A549 (cell line): ENCODE measurements around the gene SLC19A3. TPM values are rescaled to one million over a fixed set of nuclear protein-coding genes. Genes with fewer than 3 reads are reported as not detected.

Experiments used
- ATAC-seq, 2 experiments: fragments of 200-7000 bp in 1 of 2; fragments of >200 bp in 1 of 2; cut with Nextera tagmentation in 1 of 2; cut with Tn5 transposase in 1 of 2; 3 replicates each; pipeline versions ENCODE4 v1.8.0 to v1.9.1; 2018 to 2020; ENCODE audit warnings: mild to moderate bottlenecking in 1 of 2, moderate library complexity in 1 of 2
- CTCF ChIA-PET: fragments of 300-600 bp; sonication (Branson Sonifier 250); formaldehyde crosslinking; extraction: SDS; loops from one replicate; lab custom pipeline; 2021; ENCODE audit warnings: antibody characterized with exemption, inconsistent platforms; lab: Yijun Ruan, JAX
- POLR2A ChIA-PET: fragments of 350-600 bp; formaldehyde crosslinking; extraction: SDS; loops from one replicate; lab custom pipeline; 2021; ENCODE audit warnings: antibody characterized with exemption, inconsistent platforms; lab: Yijun Ruan, JAX
- DNase-seq, 2 experiments: peaks; one replicate each; pipeline versions ENCODE4 v3.0.0 to v3.0.0-alpha.2; 2011 to 2016; ENCODE audit warnings: low read depth in 1 of 2, low spot score in 1 of 2
- FAIRE-seq: peaks from 2 replicates; lab custom pipeline; 2011; peaks lifted over from hg19 to GRCh38; lab: Jason Lieb, UNC
- H3K27ac ChIP-seq, 2 experiments: fragments of >200 bp; sonication (Bioruptor Twin); formaldehyde crosslinking; 3 replicates each; pipeline ENCODE4 v1.5.1; 2016 to 2017
- H3K4me1 ChIP-seq: fragments of >200 bp; sonication (Bioruptor Twin); formaldehyde crosslinking; 3 replicates; pipeline ENCODE4 v1.6.1; 2016
- H3K4me2 ChIP-seq: fragments of >200 bp; sonication (Bioruptor Twin); formaldehyde crosslinking; 3 replicates; pipeline ENCODE4 v1.6.1; 2016
- H3K4me3 ChIP-seq: fragments of >200 bp; sonication (Bioruptor Twin); formaldehyde crosslinking; 3 replicates; pipeline ENCODE4 v1.5.1; 2016
- H3K9me3 ChIP-seq: fragments of >200 bp; sonication (Bioruptor Twin); formaldehyde crosslinking; 3 replicates; pipeline ENCODE4 v1.6.1; 2016
- ATOH8 ChIP-seq: fragments of 250-450 bp; sonication (Bioruptor Pico); IDR thresholded peaks from 2 replicates; pipeline ENCODE4 v1.5.0; 2020; ENCODE audit warnings: low read depth, mild to moderate bottlenecking, moderate library complexity
- CHD4 ChIP-seq: fragments of 200-600 bp; sonication (generic); IDR thresholded peaks from 2 replicates; pipeline ENCODE4 v1.6.1; 2016; ENCODE audit warnings: antibody characterized with exemption, mild to moderate bottlenecking, borderline replicate concordance
- E2F6 ChIP-seq: IDR thresholded peaks from 2 replicates; pipeline ENCODE4 v1.6.1; 2012; ENCODE audit warnings: low read depth, borderline replicate concordance
- EHF ChIP-seq: fragments of 250-450 bp; sonication (Bioruptor Pico); IDR thresholded peaks from 2 replicates; pipeline ENCODE4 v1.5.0; 2020; ENCODE audit warnings: mild to moderate bottlenecking
- EHMT2 ChIP-seq: fragments of 200-600 bp; sonication (generic); IDR thresholded peaks from 2 replicates; pipeline ENCODE4 v1.6.1; 2016; ENCODE audit warnings: antibody characterized with exemption, low read depth, mild to moderate bottlenecking, moderate library complexity
- ELK1 ChIP-seq: fragments of 150-350 bp; IDR thresholded peaks from 2 replicates; pipeline ENCODE4 v1.6.1; 2014; ENCODE audit warnings: low read depth, mild to moderate bottlenecking, low read length
- EP300 ChIP-seq, 2 experiments: fragments of >200 bp; sonication (Bioruptor Twin); formaldehyde crosslinking; IDR thresholded peaks; 2 replicates in 1 of 2; 3 replicates in 1 of 2; pipeline ENCODE4 v1.6.1; 2016 to 2017
- FOSB ChIP-seq: fragments of 250-450 bp; sonication (Bioruptor Pico); IDR thresholded peaks from 2 replicates; pipeline ENCODE4 v1.5.0; 2020; ENCODE audit warnings: mild to moderate bottlenecking, moderate library complexity
- FOXS1 ChIP-seq: fragments of 250-450 bp; sonication (Bioruptor Pico); IDR thresholded peaks from 2 replicates; pipeline ENCODE4 v1.5.0; 2020; ENCODE audit warnings: mild to moderate bottlenecking, moderate library complexity
- HDAC2 ChIP-seq: fragments of 200-600 bp; sonication (generic); IDR thresholded peaks from 2 replicates; pipeline ENCODE4 v1.6.1; 2016
- HEYL ChIP-seq: fragments of 250-450 bp; sonication (Bioruptor Pico); IDR thresholded peaks from 2 replicates; pipeline ENCODE4 v1.8.0; 2021; ENCODE audit warnings: mild to moderate bottlenecking, moderate library complexity
- HMGXB4 ChIP-seq: fragments of 250-450 bp; sonication (Bioruptor Pico); IDR thresholded peaks from 2 replicates; pipeline ENCODE4 v1.5.0; 2021; ENCODE audit warnings: mild to moderate bottlenecking, moderate library complexity, borderline replicate concordance
- HOXA7 ChIP-seq: fragments of 250-450 bp; sonication (Bioruptor Pico); IDR thresholded peaks from 2 replicates; pipeline ENCODE4 v1.5.0; 2020; ENCODE audit warnings: mild to moderate bottlenecking, moderate library complexity
- KDM1A ChIP-seq: fragments of 200-600 bp; sonication (generic); IDR thresholded peaks from 2 replicates; pipeline ENCODE4 v1.6.1; 2016; ENCODE audit warnings: low read depth, mild to moderate bottlenecking
- KDM5A ChIP-seq: fragments of 200-600 bp; sonication (generic); IDR thresholded peaks from 2 replicates; pipeline ENCODE4 v1.6.1; 2016; ENCODE audit warnings: antibody characterized with exemption, mild to moderate bottlenecking
- MAX ChIP-seq: IDR thresholded peaks from 2 replicates; pipeline ENCODE4 v1.6.1; 2012
- POLR2A ChIP-seq: IDR thresholded peaks from 2 replicates; pipeline ENCODE4 v1.6.1; 2012; ENCODE audit warnings: mild to moderate bottlenecking, low read length
- RCOR1 ChIP-seq: fragments of 150-350 bp; IDR thresholded peaks from 2 replicates; pipeline ENCODE4 v1.6.1; 2014; ENCODE audit warnings: antibody characterized with exemption, low read length, low read depth
- REST ChIP-seq: fragments of 200-600 bp; sonication (generic); IDR thresholded peaks from 2 replicates; pipeline ENCODE4 v1.6.1; 2016; ENCODE audit warnings: antibody characterized with exemption, mild to moderate bottlenecking, moderate library complexity
- USF2 ChIP-seq: fragments of 450-650 bp; IDR thresholded peaks from 2 replicates; pipeline ENCODE4 v1.6.1; 2014; ENCODE audit warnings: antibody characterized with exemption
- ZC3H11A ChIP-seq: fragments of 450-650 bp; IDR thresholded peaks from 2 replicates; pipeline ENCODE4 v1.6.1; 2014; ENCODE audit warnings: antibody characterized with exemption, mild to moderate bottlenecking
- ZSCAN20 ChIP-seq: fragments of 250-450 bp; sonication (Bioruptor Pico); IDR thresholded peaks from 2 replicates; pipeline ENCODE4 v1.8.0; 2022; ENCODE audit warnings: mild to moderate bottlenecking, moderate library complexity
- WGBS: methylation state at CpG from one replicate; pipeline ENCODE4 v1.1.6; 2017; ENCODE audit errors: missing lambda C conversion rate; 5-methylcytosine and 5-hydroxymethylcytosine counted together
- polyA plus RNA-seq, 4 experiments: library from polyadenylated mRNA; depleted of rRNA in 3 of 4; stranded (reverse); fragments of >200 nt; fragmentation: RNase III in 1 of 4; extraction: RNeasy Plus Mini Kit Qiagen cat#74134 plus additional on column Dnase treatment in 1 of 4; gene quantifications; 2 replicates in 3 of 4; 3 replicates in 1 of 4; pipeline ENCODE4 v1.2.3, GENCODE V29; 2011 to 2017

SLC19A3 gene
- polyA plus RNA-seq, 2 of the 4 experiments (the other 2 are of a cell fraction) = 2.8 to 7.6 TPM

GRCh38 chr2:227716501-227716900 is 1.3 kb downstream of the SLC19A3 start:
- no peak overlapping the region for H3K4me3 ChIP-seq
- CTCF ChIA-PET = interaction anchor here (1.1 to 1.6 kb wide), 3 partner anchors 58 to 245 kb away, joined by 3 to 4 read pairs (median 3); no protein-coding TSS in a partner anchor
- ATAC-seq (no peak), FAIRE-seq (no peak), DNase-seq (no peak)
- 93% methylated on average over 2 of the region's 2 CpGs for WGBS
- POLR2A ChIA-PET = interaction anchor here (0.7 kb wide), 1 partner anchor 51 kb away, joined by 5 read pairs; no protein-coding TSS in a partner anchor
- H3K4me2 ChIP-seq = no peak overlapping the region
- H3K4me1 ChIP-seq = peaks cover 8% of the 10 kb centered on the region
- no peaks in the 10 kb centered on the region for H3K9me3 ChIP-seq
- no peak for TF ChIP-seq ATOH8 (CRISPR knock-in tag)
- no peak for TF ChIP-seq RCOR1
- TF ChIP-seq ELK1 = no peak
- no peak for TF ChIP-seq HOXA7
- TF ChIP-seq USF2 = no peak
- TF ChIP-seq REST = no peak
- no peak for TF ChIP-seq MAX
- TF ChIP-seq CHD4 = no peak
- TF ChIP-seq EHF = no peak
- no peak for TF ChIP-seq KDM1A
- no peak for TF ChIP-seq HEYL
- no peak for TF ChIP-seq ZSCAN20 (CRISPR knock-in tag)
- TF ChIP-seq FOSB = no peak
- TF ChIP-seq POLR2A = no peak
- no peak overlapping the region for H3K27ac ChIP-seq

GRCh38 chr2:227713291-227713690 is 4.5 kb downstream of the SLC19A3 start:
- Histone ChIP-seq H3K27ac (no peak overlapping the region), H3K4me1 (peaks cover 4% of the 10 kb centered on the region), H3K4me2 (no peak overlapping the region), H3K4me3 (no peak overlapping the region), H3K9me3 (no peaks in the 10 kb centered on the region)
- no peak for FAIRE-seq
- no peak for DNase-seq
- ChIA-PET CTCF (interaction anchor here (0.6 to 1.4 kb wide), 3 partner anchors 16 to 1873 kb away, joined by 3 to 4 read pairs (median 3); no protein-coding TSS in a partner anchor), POLR2A (no interaction called here)
- 95% methylated on average over 1 of the region's 1 CpG for WGBS
- ATAC-seq = no peak
- TF ChIP-seq ELK1 (no peak), EHMT2 (no peak), HOXA7 (no peak), HMGXB4 (CRISPR knock-in tag) (no peak), HDAC2 (no peak), FOXS1 (CRISPR knock-in tag) (no peak), ZC3H11A (no peak), MAX (no peak), KDM5A (no peak), E2F6 (no peak), EP300 (IDR thresholded peaks at IDR 0.05) (no peak)
